Measurements from ENCODE around the gene ZBTB32. TPM values are rescaled to one million over a fixed set of nuclear protein-coding genes. Genes with fewer than 3 reads are reported as not detected.

Gene ZBTB32
- polyA plus RNA-seq, 6 donors from 2014 or later: 0.21 to 1.3 (median 0.70) TPM; not detected in 1

DNA sequence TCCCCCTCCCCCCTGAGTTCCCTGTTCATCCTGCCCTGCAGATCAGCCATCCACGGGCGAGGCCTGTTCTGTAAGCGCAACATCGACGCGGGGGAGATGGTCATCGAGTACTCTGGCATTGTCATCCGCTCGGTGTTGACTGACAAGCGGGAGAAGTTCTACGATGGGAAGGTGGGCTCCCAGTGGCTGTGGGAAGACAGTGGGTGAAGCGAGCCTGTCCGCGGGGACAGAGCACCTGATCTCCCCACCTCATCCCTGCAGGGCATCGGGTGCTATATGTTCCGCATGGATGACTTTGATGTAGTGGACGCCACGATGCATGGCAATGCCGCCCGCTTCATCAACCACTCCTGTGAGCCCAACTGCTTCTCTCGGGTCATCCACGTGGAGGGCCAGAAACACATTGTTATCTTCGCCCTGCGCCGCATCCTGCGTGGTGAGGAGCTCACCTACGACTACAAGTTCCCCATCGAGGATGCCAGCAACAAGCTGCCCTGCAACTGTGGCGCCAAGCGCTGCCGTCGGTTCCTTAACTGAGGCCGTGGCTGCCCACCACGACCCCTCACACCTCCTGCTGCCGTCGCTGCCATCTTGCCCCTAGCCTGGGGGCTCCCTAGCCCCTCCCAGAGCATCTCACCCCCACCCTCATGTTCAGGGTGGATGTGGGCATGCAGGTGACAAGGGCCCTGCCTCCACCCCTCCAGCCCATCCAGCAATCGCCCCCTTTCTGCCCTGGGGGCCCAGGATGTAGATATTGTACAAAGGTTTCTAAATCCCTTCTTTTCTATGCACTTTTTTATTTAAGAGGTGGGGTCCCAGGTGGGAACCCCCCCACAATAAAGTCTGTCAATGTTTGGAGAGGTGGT, 33.9 kb downstream of the ZBTB32 start:
- no peaks in the 10 kb centered on the region for H3K27me3 Mint-ChIP-seq
- H3K27ac Mint-ChIP-seq: peak overlapping the region in 5 of 6 donors; percentile 15 to 88 (median 51)
- DNase-seq (no peak), ATAC-seq (ENCODE audit: low read depth in 2 of 2) (no peak)
- peak overlapping the region in 7 of 8 donors; percentile 21 to 87 (median 63) for H3K4me3 Mint-ChIP-seq
- peaks cover 40 to 71% (median 56%) of the 10 kb centered on the region in 3 donors for H3K4me1 Mint-ChIP-seq
- H3K9me3 Mint-ChIP-seq: no peaks in the 10 kb centered on the region
- peaks cover 0 to 37% of the 10 kb centered on the region in 2 donors for H3K36me3 Mint-ChIP-seq

GRCh38 chr19:35738887-35739229, 34.5 kb downstream of the ZBTB32 start:
- no peaks in the 10 kb centered on the region for H3K9me3 Mint-ChIP-seq
- peaks cover 39 to 73% (median 58%) of the 10 kb centered on the region in 3 donors for H3K4me1 Mint-ChIP-seq
- no peak for DNase-seq
- H3K27me3 Mint-ChIP-seq: no peaks in the 10 kb centered on the region
- H3K27ac Mint-ChIP-seq: peak overlapping the region in 4 of 6 donors; percentile 15 to 88 (median 56)
- peaks cover 0 to 35% of the 10 kb centered on the region in 2 donors for H3K36me3 Mint-ChIP-seq
- H3K4me3 Mint-ChIP-seq: peak overlapping the region; percentile 21 to 94 (median 74)
- ATAC-seq (ENCODE audit: low read depth in 2 of 2): no peak

DNA sequence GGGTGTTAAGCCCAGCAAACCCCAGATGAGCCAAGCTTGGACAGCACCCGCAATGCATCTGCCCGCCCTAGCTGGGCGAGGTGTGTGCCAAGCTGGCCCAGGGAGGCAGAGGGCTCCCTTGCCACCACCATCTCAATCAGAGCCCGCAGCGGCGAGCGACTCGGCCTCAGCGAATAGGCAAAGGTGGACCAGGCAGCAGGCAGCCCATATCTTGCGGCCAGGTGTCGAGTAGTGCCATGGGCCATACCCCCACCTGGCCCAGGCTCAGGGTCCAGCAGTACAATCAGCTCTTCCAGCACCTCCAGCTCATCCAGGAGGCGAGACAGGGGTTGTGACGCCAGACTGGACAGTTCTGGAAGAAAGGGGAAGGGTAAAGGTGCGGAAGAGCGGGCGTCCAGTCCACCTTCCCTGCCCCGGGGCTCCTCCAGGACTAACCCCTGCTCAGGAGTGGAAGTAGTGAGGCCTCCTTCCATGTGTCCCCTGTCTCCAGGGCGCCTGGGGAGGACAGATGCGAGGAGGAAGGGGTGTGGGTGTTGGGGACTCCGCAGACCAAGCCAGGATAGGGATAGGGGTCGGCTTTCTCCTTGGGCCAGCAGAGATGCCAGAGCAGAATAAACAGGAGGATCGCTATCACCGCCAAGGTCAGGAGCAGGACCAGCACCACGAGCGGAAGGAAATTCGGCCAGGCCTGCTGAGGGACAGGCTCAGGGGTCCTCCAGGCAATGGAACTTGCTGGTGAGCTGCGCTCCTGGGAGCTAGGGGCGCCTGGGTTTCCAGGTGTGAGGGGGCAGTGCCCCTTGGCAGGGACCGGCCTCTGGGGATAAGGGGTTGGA, 35.1 kb downstream of the ZBTB32 start:
- H3K36me3 Mint-ChIP-seq: peaks cover 0 to 29% of the 10 kb centered on the region in 2 donors
- ATAC-seq (ENCODE audit: low read depth in 2 of 2) (no peak), DNase-seq (no peak)
- peak overlapping the region; percentile 85 to 98 (median 94) for H3K4me3 Mint-ChIP-seq
- peak overlapping the region in 2 of 6 donors; percentile 88 to 94 for H3K27ac Mint-ChIP-seq
- no peaks in the 10 kb centered on the region for H3K27me3 Mint-ChIP-seq
- H3K9me3 Mint-ChIP-seq: no peaks in the 10 kb centered on the region
- H3K4me1 Mint-ChIP-seq: peaks cover 37 to 73% (median 60%) of the 10 kb centered on the region in 3 donors

DNA sequence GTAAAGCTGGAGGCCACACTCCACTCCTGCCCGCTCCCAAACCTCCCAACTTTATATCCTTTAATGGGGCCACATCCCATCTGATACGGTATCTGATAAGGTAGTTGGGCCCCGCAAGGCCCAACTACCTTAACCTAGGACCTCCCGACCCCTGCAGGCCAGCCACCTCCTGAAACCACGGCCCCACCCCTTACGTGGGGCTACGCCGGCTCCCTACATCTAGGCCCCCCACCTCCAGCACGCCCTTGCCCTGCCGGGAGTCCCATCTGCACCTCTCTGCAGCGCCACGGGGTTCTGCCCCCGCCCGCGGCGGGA, 35.7 kb downstream of the ZBTB32 start:
- peaks cover 0 to 24% of the 10 kb centered on the region in 2 donors for H3K36me3 Mint-ChIP-seq
- no peak for DNase-seq
- no peaks in the 10 kb centered on the region for H3K9me3 Mint-ChIP-seq
- no peaks in the 10 kb centered on the region for H3K27me3 Mint-ChIP-seq
- peak; percentile 3 to 6 for ATAC-seq (ENCODE audit: low read depth in 2 of 2)
- H3K4me3 Mint-ChIP-seq: peak overlapping the region; percentile 85 to 98 (median 94)
- peak overlapping the region in 2 of 6 donors; percentile 94 to 98 for H3K27ac Mint-ChIP-seq
- peaks cover 37 to 68% (median 63%) of the 10 kb centered on the region in 3 donors for H3K4me1 Mint-ChIP-seq

DNA sequence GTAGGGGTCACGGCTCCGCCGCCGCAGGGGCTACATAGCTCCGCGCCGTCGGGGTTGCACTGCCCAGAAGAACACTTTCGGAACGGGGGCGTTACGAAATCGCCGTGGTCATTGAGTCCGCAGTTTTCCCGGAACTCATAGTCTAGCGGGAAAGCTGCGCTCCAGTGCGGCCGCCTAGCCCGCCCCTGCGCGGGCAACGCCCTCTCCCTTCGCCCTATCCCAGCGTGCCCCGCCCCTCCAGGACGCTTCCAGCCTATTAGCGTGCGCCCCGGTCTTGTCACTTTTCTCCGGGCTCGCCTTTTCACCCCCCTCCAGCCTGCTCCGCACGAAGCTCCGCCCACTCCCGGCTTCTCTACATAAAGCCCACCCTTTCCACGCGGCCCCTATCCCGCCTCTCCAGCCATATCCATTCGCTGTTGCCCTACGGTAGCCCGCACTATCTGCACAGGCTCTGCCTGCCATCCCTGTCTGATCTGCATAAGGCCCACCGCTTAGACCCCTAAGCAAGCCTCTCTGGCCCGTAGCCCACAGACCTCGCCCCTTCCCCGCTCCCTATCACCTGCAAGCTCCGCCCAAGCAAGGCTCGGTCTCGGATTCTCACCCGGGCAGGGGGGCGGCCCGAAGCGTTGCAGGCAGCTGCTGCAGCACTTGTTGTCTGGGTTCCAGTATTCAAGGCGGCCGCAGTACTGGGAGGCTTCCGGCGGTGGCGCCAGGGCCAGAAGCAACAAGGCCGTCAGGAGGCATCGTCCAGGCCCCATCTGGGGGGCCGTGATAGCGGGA, 36.3 kb downstream of the ZBTB32 start:
- Mint-ChIP-seq H3K4me1 (peaks cover 35 to 67% (median 65%) of the 10 kb centered on the region in 3 donors), H3K9me3 (peaks cover 0 to 2% (median 0%) of the 10 kb centered on the region in 7 donors), H3K27me3 (no peaks in the 10 kb centered on the region), H3K36me3 (peaks cover 0 to 21% of the 10 kb centered on the region in 2 donors), H3K4me3 (peak overlapping the region; percentile 85 to 98 (median 94)), H3K27ac (peak overlapping the region; percentile 61 to 98 (median 94))
- DNase-seq: peak; percentile 92
- peak; percentile 61 to 64 for ATAC-seq (ENCODE audit: low read depth in 2 of 2)

DNA sequence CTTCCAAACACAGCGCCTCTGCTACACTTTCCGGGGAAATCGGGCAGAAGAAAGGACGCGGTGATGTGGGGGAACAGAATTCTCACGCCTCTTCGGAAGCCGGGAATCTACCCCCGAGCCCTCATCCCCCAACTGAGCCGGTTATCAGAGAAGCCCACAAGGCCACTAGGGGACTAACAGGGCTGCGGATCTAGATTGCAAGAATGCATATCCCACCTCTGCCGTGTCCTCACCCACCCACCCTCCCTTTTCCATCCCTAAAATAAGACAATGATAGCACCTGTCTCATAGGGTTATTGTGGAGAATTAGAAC, 36.8 kb downstream of the ZBTB32 start:
- ATAC-seq (ENCODE audit: low read depth in 2 of 2) (no peak), DNase-seq (no peak)
- Mint-ChIP-seq H3K27ac (peak overlapping the region; percentile 61 to 99 (median 96)), H3K36me3 (peaks cover 0 to 15% of the 10 kb centered on the region in 2 donors), H3K9me3 (peaks cover 0 to 2% (median 0%) of the 10 kb centered on the region in 7 donors), H3K4me3 (peak overlapping the region; percentile 85 to 98 (median 95)), H3K27me3 (no peaks in the 10 kb centered on the region), H3K4me1 (peaks cover 38 to 72% (median 70%) of the 10 kb centered on the region in 3 donors)

GRCh38 chr19:35742121-35742724, 37.9 kb downstream of the ZBTB32 start, which contains the start of gene IGFLR1:
IGFLR1 (minus strand) TSS chr19:35742452; CDS start chr19:35741180, 1,272 bp downstream.
- Mint-ChIP-seq H3K4me1 (peaks cover 33 to 70% (median 70%) of the 10 kb centered on the region in 3 donors), H3K4me3 (peak within 1 kb of the TSS; percentile 85 to 97 (median 94)), H3K27me3 (no peaks in the 10 kb centered on the region), H3K9me3 (peaks cover 0 to 2% (median 0%) of the 10 kb centered on the region in 7 donors), H3K27ac (peak within 1 kb of the TSS; percentile 98 to 99 (median 98)), H3K36me3 (peaks cover 0 to 8% of the 10 kb centered on the region in 2 donors)
- ATAC-seq (ENCODE audit: low read depth in 2 of 2) (peak; percentile 27 to 32), DNase-seq (peak; percentile 85)

GRCh38 chr19:35743640-35744429, 39.5 kb downstream of the ZBTB32 start:
- H3K4me1 Mint-ChIP-seq: peaks cover 32 to 73% (median 67%) of the 10 kb centered on the region in 3 donors
- H3K36me3 Mint-ChIP-seq: peaks cover 0 to 8% of the 10 kb centered on the region in 2 donors
- no peak for ATAC-seq (ENCODE audit: low read depth in 2 of 2)

GRCh38 chr19:35744430-35745327, 40.3 kb downstream of the ZBTB32 start:
- no peaks in the 10 kb centered on the region for H3K27me3 Mint-ChIP-seq
- peak overlapping the region; percentile 85 to 100 (median 96) for H3K4me3 Mint-ChIP-seq
- peaks cover 0 to 8% of the 10 kb centered on the region in 2 donors for H3K36me3 Mint-ChIP-seq
- peaks cover 0 to 3% (median 0%) of the 10 kb centered on the region in 7 donors for H3K9me3 Mint-ChIP-seq
- H3K4me1 Mint-ChIP-seq: peaks cover 38 to 71% (median 65%) of the 10 kb centered on the region in 3 donors
- peak overlapping the region; percentile 98 to 100 (median 99) for H3K27ac Mint-ChIP-seq
- ATAC-seq (ENCODE audit: low read depth in 2 of 2): peak; percentile 49 to 53
- peak; percentile 91 for DNase-seq

More at GRCh38 chr19:35743640-35744429, 39.5 kb downstream of the ZBTB32 start:
- Mint-ChIP-seq H3K27ac (peak overlapping the region; percentile 78 to 100 (median 98)), H3K27me3 (no peaks in the 10 kb centered on the region), H3K4me3 (peak overlapping the region; percentile 85 to 100 (median 96)), H3K9me3 (peaks cover 0 to 2% (median 0%) of the 10 kb centered on the region in 7 donors)
- DNase-seq: no peak

DNA sequence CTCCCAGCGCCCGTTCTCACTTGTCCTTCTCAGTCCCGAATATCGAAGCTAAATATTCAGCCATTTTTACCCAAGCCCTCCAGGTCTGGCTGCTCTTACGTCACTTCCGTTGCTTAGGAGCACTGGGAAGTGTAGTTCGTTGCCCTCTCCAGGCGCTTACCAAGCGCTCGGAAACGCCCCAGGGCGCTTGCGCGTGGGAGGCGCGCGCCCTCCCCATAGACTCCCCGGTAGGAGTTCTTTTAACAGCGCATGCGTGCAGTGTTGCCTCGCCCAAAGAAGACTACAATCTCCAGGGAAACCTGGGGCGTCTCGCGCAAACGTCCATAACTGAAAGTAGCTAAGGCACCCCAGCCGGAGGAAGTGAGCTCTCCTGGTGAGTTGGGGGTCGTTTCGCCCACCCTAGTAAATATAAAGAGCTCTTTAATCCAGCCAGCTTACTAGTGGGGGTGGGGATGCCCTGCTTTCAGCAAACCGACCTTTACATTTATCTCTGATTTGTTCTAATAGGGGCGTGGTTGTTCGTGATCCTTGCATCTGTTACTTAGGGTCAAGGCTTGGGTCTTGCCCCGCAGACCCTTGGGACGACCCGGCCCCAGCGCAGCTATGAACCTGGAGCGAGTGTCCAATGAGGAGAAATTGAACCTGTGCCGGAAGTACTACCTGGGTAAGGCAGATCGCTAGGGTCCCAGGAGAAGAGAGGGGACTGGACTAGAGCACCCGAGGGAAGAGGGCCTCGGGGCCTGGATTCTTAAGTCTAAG, 41.1 kb downstream of the ZBTB32 start, which contains the start of the genes PSENEN and U2AF1L4:
Gene PSENEN, plus strand, starts transcription at position 324 of the 759 bp plus-strand sequence. Its CDS starts 280 bp downstream, at position 604.
Gene U2AF1L4, minus strand, starts transcription at position 91 of the 759 bp plus-strand sequence. Its CDS starts 27 bp downstream, at position 64.
- Mint-ChIP-seq H3K27me3 (no peaks in the 10 kb centered on the region), H3K4me3 (peak within 1 kb of the TSS; percentile 85 to 100 (median 96)), H3K27ac (peak within 1 kb of the TSS; percentile 98 to 100 (median 99)), H3K36me3 (peaks cover 0 to 8% of the 10 kb centered on the region in 2 donors), H3K9me3 (peaks cover 0 to 3% (median 0%) of the 10 kb centered on the region in 7 donors), H3K4me1 (peaks cover 43 to 74% (median 64%) of the 10 kb centered on the region in 3 donors)
- ATAC-seq (ENCODE audit: low read depth in 2 of 2): peak; percentile 52 to 57
- peak; percentile 97 for DNase-seq
